Stimulated activated CD8-positive, alpha-beta memory T cell treated with anti-CD3 and anti-CD28 coated beads, Interleukin-12 subunit alpha, Interleukin-12 subunit beta, amount 100 ng/mL, for 24 hours (primary cell): Measurements from ENCODE around the gene MAP3K2.

Experiments
- DNase-seq: peaks from one replicate; pipeline ENCODE4 v3.0.0-alpha.2; 2020; ENCODE audit errors: extremely low read depth

The MAP3K2 gene

GRCh38 chr2:127351603-127352002, 36.2 kb downstream of the MAP3K2 start:
- DNase-seq, result no peak

GRCh38 chr2:127348426-127349000, 39.3 kb downstream of the MAP3K2 start:
- DNase-seq, result no peak

GRCh38 chr2:127347734-127348392, 39.9 kb downstream of the MAP3K2 start:
- no peak for DNase-seq

GRCh38 chr2:127347015-127347414, 40.8 kb downstream of the MAP3K2 start:
- DNase-seq, result no peak

- no peak for DNase-seq
Measured at GRCh38 chr2:127343277-127343676, 44.5 kb downstream of the MAP3K2 start.

GRCh38 chr2:127342101-127342500, 45.7 kb downstream of the MAP3K2 start:
- no peak for DNase-seq

GRCh38 chr2:127332335-127332734, 55.4 kb downstream of the MAP3K2 start:
- no peak for DNase-seq

GRCh38 chr2:127330753-127331152, 57.0 kb downstream of the MAP3K2 start:
- no peak for DNase-seq

GRCh38 chr2:127326289-127326945, 61.4 kb downstream of the MAP3K2 start:
- no peak for DNase-seq

- DNase-seq, result no peak
Measured at GRCh38 chr2:127324635-127325034, 63.1 kb downstream of the MAP3K2 start.

GRCh38 chr2:127321303-127321702, 66.5 kb downstream of the MAP3K2 start:
- no peak for DNase-seq

GRCh38 chr2:127320586-127321275, 67.0 kb downstream of the MAP3K2 start:
- no peak for DNase-seq

GRCh38 chr2:127320067-127320466, 67.7 kb downstream of the MAP3K2 start:
- no peak for DNase-seq

GRCh38 chr2:127314193-127314988, 73.4 kb downstream of the MAP3K2 start:
- DNase-seq, result no peak

GRCh38 chr2:127313406-127313805, 74.4 kb downstream of the MAP3K2 start:
- DNase-seq, result no peak

GRCh38 chr2:127310980-127311379, 76.8 kb downstream of the MAP3K2 start:
- DNase-seq, result no peak

GRCh38 chr2:127309468-127309867, 78.3 kb downstream of the MAP3K2 start:
- DNase-seq, result no peak

- DNase-seq, result no peak
Measured at GRCh38 chr2:127308586-127309138, 79.1 kb downstream of the MAP3K2 start.

GRCh38 chr2:127305990-127306585, 81.7 kb downstream of the MAP3K2 start:
- no peak for DNase-seq

GRCh38 chr2:127302168-127302567, 85.6 kb downstream of the MAP3K2 start:
- DNase-seq, result no peak
